Measurements from ENCODE around the gene PTPN21.

Gene PTPN21

GRCh38 chr14:88502740-88503139 is 52.1 kb downstream of the PTPN21 start:
- no peak overlapping the region for H2AK5ac ChIP-seq (ENCODE audit: low read length)
- H3K14ac ChIP-seq (ENCODE audit: low read length): no peak overlapping the region
- DNase-seq: no peak
- no peaks in the 10 kb centered on the region for H3K79me1 ChIP-seq (ENCODE audit: low read length)
- no peak overlapping the region for H4K8ac ChIP-seq (ENCODE audit: low read depth, low read length)
- no peaks in the 10 kb centered on the region for H3K9me3 ChIP-seq (ENCODE audit: insufficient read depth, low read depth, low read length)
- H3K36me3 ChIP-seq (ENCODE audit: control insufficient read depth in 1 of 2, insufficient read depth in 2 of 2, low read length in 2 of 2): peaks cover 20 to 35% of the 10 kb centered on the region in 2 experiments
- H3K9ac ChIP-seq (ENCODE audit: low read length): no peak overlapping the region
- WGBS (ENCODE audit: extremely low coverage, insufficient coverage, insufficient read length): no CpG with 5 or more reads among the region's 4 CpGs
- no peak overlapping the region for H3K4ac ChIP-seq (ENCODE audit: low read depth, low read length)
- no peak overlapping the region for H2BK120ac ChIP-seq (ENCODE audit: insufficient read depth, low read length, poor library complexity)
- no peak overlapping the region for H4K91ac ChIP-seq (ENCODE audit: low read depth, low read length)
- no peak overlapping the region for H2BK5ac ChIP-seq (ENCODE audit: low read depth, low read length, poor library complexity)
- H3K4me2 ChIP-seq (ENCODE audit: low read length): no peak overlapping the region
- no peaks in the 10 kb centered on the region for H3K27me3 ChIP-seq (ENCODE audit: insufficient read depth, low read length)
- H2BK12ac ChIP-seq (ENCODE audit: low read length): no peak overlapping the region
- no peak overlapping the region for H3K4me3 ChIP-seq (ENCODE audit: low read depth, low read length)
- no peak overlapping the region for H4K12ac ChIP-seq (ENCODE audit: low read depth, low read length)
- no peaks in the 10 kb centered on the region for H3K79me2 ChIP-seq (ENCODE audit: control insufficient read depth, insufficient read depth, low read length, poor library complexity)
- H3K23ac ChIP-seq (ENCODE audit: low read length): no peak overlapping the region
- no peak overlapping the region for H3K27ac ChIP-seq (ENCODE audit: low read depth, low read length)
- H2AFZ ChIP-seq (ENCODE audit: insufficient read depth, low read length, poor library complexity): no peak overlapping the region
- H3K4me1 ChIP-seq (ENCODE audit: control insufficient read depth in 1 of 2, insufficient read depth in 2 of 2, low read length in 2 of 2): no peaks in the 10 kb centered on the region
- H3K18ac ChIP-seq (ENCODE audit: low read length): no peak overlapping the region

GRCh38 chr14:88500611-88501010 is 54.2 kb downstream of the PTPN21 start:
- Histone ChIP-seq H3K23ac (ENCODE audit: low read length) (no peak overlapping the region), H3K27me3 (ENCODE audit: insufficient read depth, low read length) (no peaks in the 10 kb centered on the region), H3K36me3 (ENCODE audit: control insufficient read depth in 1 of 2, insufficient read depth in 2 of 2, low read length in 2 of 2) (peaks cover 22 to 34% of the 10 kb centered on the region in 2 experiments), H3K4me2 (ENCODE audit: low read length) (no peak overlapping the region), H3K4me3 (ENCODE audit: low read depth, low read length) (no peak overlapping the region), H2AFZ (ENCODE audit: insufficient read depth, low read length, poor library complexity) (no peak overlapping the region), H3K27ac (ENCODE audit: low read depth, low read length) (no peak overlapping the region), H3K79me1 (ENCODE audit: low read length) (no peaks in the 10 kb centered on the region), H3K14ac (ENCODE audit: low read length) (no peak overlapping the region), H3K18ac (ENCODE audit: low read length) (no peak overlapping the region), H4K12ac (ENCODE audit: low read depth, low read length) (no peak overlapping the region), H4K8ac (ENCODE audit: low read depth, low read length) (no peak overlapping the region), H2BK12ac (ENCODE audit: low read length) (no peak overlapping the region), H3K9me3 (ENCODE audit: insufficient read depth, low read depth, low read length) (no peaks in the 10 kb centered on the region), H2BK120ac (ENCODE audit: insufficient read depth, low read length, poor library complexity) (no peak overlapping the region), H3K4me1 (ENCODE audit: control insufficient read depth in 1 of 2, insufficient read depth in 2 of 2, low read length in 2 of 2) (no peaks in the 10 kb centered on the region), H2BK5ac (ENCODE audit: low read depth, low read length, poor library complexity) (no peak overlapping the region), H3K9ac (ENCODE audit: low read length) (no peak overlapping the region), H3K4ac (ENCODE audit: low read depth, low read length) (no peak overlapping the region), H3K79me2 (ENCODE audit: control insufficient read depth, insufficient read depth, low read length, poor library complexity) (no peaks in the 10 kb centered on the region), H2AK5ac (ENCODE audit: low read length) (no peak overlapping the region), H4K91ac (ENCODE audit: low read depth, low read length) (no peak overlapping the region)
- no CpG with 5 or more reads among the region's 2 CpGs for WGBS (ENCODE audit: extremely low coverage, insufficient coverage, insufficient read length)
- peak in 1 of 2 donors; percentile 50 for DNase-seq

- no peak for DNase-seq
- H4K12ac ChIP-seq (ENCODE audit: low read depth, low read length): no peak overlapping the region
- H3K9ac ChIP-seq (ENCODE audit: low read length): no peak overlapping the region
- H3K79me1 ChIP-seq (ENCODE audit: low read length): no peaks in the 10 kb centered on the region
- H3K4me2 ChIP-seq (ENCODE audit: low read length): no peak overlapping the region
- no peak overlapping the region for H3K4ac ChIP-seq (ENCODE audit: low read depth, low read length)
- no peak overlapping the region for H3K27ac ChIP-seq (ENCODE audit: low read depth, low read length)
- H2AFZ ChIP-seq (ENCODE audit: insufficient read depth, low read length, poor library complexity): no peak overlapping the region
- no peak overlapping the region for H2BK120ac ChIP-seq (ENCODE audit: insufficient read depth, low read length, poor library complexity)
- no peak overlapping the region for H3K14ac ChIP-seq (ENCODE audit: low read length)
- H3K4me1 ChIP-seq (ENCODE audit: control insufficient read depth in 1 of 2, insufficient read depth in 2 of 2, low read length in 2 of 2): no peaks in the 10 kb centered on the region
- no peaks in the 10 kb centered on the region for H3K27me3 ChIP-seq (ENCODE audit: insufficient read depth, low read length)
- H3K36me3 ChIP-seq (ENCODE audit: control insufficient read depth in 1 of 2, insufficient read depth in 2 of 2, low read length in 2 of 2): peaks cover 29 to 42% of the 10 kb centered on the region in 2 experiments
- no CpG with 5 or more reads among the region's 6 CpGs for WGBS (ENCODE audit: extremely low coverage, insufficient coverage, insufficient read length)
- no peaks in the 10 kb centered on the region for H3K9me3 ChIP-seq (ENCODE audit: insufficient read depth, low read depth, low read length)
- H3K79me2 ChIP-seq (ENCODE audit: control insufficient read depth, insufficient read depth, low read length, poor library complexity): no peaks in the 10 kb centered on the region
- H4K8ac ChIP-seq (ENCODE audit: low read depth, low read length): no peak overlapping the region
- peak overlapping the region; percentile 56 for H3K18ac ChIP-seq (ENCODE audit: low read length)
- no peak overlapping the region for H2AK5ac ChIP-seq (ENCODE audit: low read length)
- no peak overlapping the region for H3K23ac ChIP-seq (ENCODE audit: low read length)
- no peak overlapping the region for H2BK5ac ChIP-seq (ENCODE audit: low read depth, low read length, poor library complexity)
- H2BK12ac ChIP-seq (ENCODE audit: low read length): no peak overlapping the region
- no peak overlapping the region for H4K91ac ChIP-seq (ENCODE audit: low read depth, low read length)
- H3K4me3 ChIP-seq (ENCODE audit: low read depth, low read length): no peak overlapping the region
Measured at GRCh38 chr14:88499225-88499624, 55.6 kb downstream of the PTPN21 start.

GRCh38 chr14:88496414-88496813 is 58.4 kb downstream of the PTPN21 start:
- no peak overlapping the region for H4K12ac ChIP-seq (ENCODE audit: low read depth, low read length)
- H3K4me1 ChIP-seq (ENCODE audit: control insufficient read depth in 1 of 2, insufficient read depth in 2 of 2, low read length in 2 of 2): no peaks in the 10 kb centered on the region
- no peak for DNase-seq
- H3K79me1 ChIP-seq (ENCODE audit: low read length): no peaks in the 10 kb centered on the region
- no peaks in the 10 kb centered on the region for H3K79me2 ChIP-seq (ENCODE audit: control insufficient read depth, insufficient read depth, low read length, poor library complexity)
- H2AFZ ChIP-seq (ENCODE audit: insufficient read depth, low read length, poor library complexity): no peak overlapping the region
- H3K9me3 ChIP-seq (ENCODE audit: insufficient read depth, low read depth, low read length): no peaks in the 10 kb centered on the region
- no peak overlapping the region for H2BK12ac ChIP-seq (ENCODE audit: low read length)
- no peak overlapping the region for H3K27ac ChIP-seq (ENCODE audit: low read depth, low read length)
- WGBS (ENCODE audit: extremely low coverage, insufficient coverage, insufficient read length): no CpG with 5 or more reads among the region's 3 CpGs
- no peak overlapping the region for H3K4me3 ChIP-seq (ENCODE audit: low read depth, low read length)
- no peak overlapping the region for H3K4me2 ChIP-seq (ENCODE audit: low read length)
- H4K8ac ChIP-seq (ENCODE audit: low read depth, low read length): no peak overlapping the region
- no peak overlapping the region for H2BK5ac ChIP-seq (ENCODE audit: low read depth, low read length, poor library complexity)
- no peak overlapping the region for H3K18ac ChIP-seq (ENCODE audit: low read length)
- no peak overlapping the region for H3K4ac ChIP-seq (ENCODE audit: low read depth, low read length)
- no peaks in the 10 kb centered on the region for H3K27me3 ChIP-seq (ENCODE audit: insufficient read depth, low read length)
- no peak overlapping the region for H2BK120ac ChIP-seq (ENCODE audit: insufficient read depth, low read length, poor library complexity)
- no peak overlapping the region for H4K91ac ChIP-seq (ENCODE audit: low read depth, low read length)
- H3K14ac ChIP-seq (ENCODE audit: low read length): no peak overlapping the region
- no peak overlapping the region for H3K9ac ChIP-seq (ENCODE audit: low read length)
- H3K23ac ChIP-seq (ENCODE audit: low read length): no peak overlapping the region
- H2AK5ac ChIP-seq (ENCODE audit: low read length): no peak overlapping the region
- peaks cover 32 to 46% of the 10 kb centered on the region in 2 experiments for H3K36me3 ChIP-seq (ENCODE audit: control insufficient read depth in 1 of 2, insufficient read depth in 2 of 2, low read length in 2 of 2)

All from trophoblast cell (in vitro differentiated cells and primary cell).